PFSK-1 (cell line): ENCODE results near the gene CC2D2A.
A peak's percentile ranks its signal among the peaks of the same experiment; 100 is the strongest.

ENCODE experiments used
- FOXP2 ChIP-seq: optimal IDR thresholded peaks from 2 replicates; pipeline ENCODE3; 2011; ENCODE audit warnings: borderline replicate concordance, control low read depth, inconsistent platforms; ENCODE audit not compliant: insufficient read depth; ENCODE audit errors: extremely low read length, extremely low read depth
- POLR2AphosphoS5 ChIP-seq: IDR thresholded peaks from 2 replicates; pipeline ENCODE4 v1.6.1; 2012; ENCODE audit warnings: low read depth, mild to moderate bottlenecking, control low read depth, low read length, moderate library complexity
- SIN3A ChIP-seq: IDR thresholded peaks from 2 replicates; pipeline ENCODE4 v1.6.1; 2012; ENCODE audit warnings: mild to moderate bottlenecking, low read length, moderate library complexity, borderline replicate concordance; ENCODE audit not compliant: insufficient read depth
- TAF1 ChIP-seq: IDR thresholded peaks from 2 replicates; pipeline ENCODE4 v1.6.1; 2012; ENCODE audit warnings: low read length, control low read depth, borderline replicate concordance; ENCODE audit not compliant: insufficient read depth
- TF ChIP-seq, protein P1 (sequence below), 2 experiments: IDR thresholded peaks; 2 replicates each; pipeline versions ENCODE4 v1.6.1 to v1.8.0; 2011 to 2012; ENCODE audit warnings: low read depth in 2 of 2, low read length in 2 of 2, control low read depth in 1 of 2, inconsistent platforms in 1 of 2, mild to moderate bottlenecking in 1 of 2, moderate library complexity in 1 of 2; ENCODE audit not compliant: insufficient read depth in 1 of 2

The CC2D2A gene

GRCh38 chr4:15470128-15470475, 420 bp downstream of the CC2D2A start:
- TF ChIP-seq FOXP2 (no peak), SIN3A (no peak), POLR2AphosphoS5 (no peak), TAF1 (no peak)
- TF ChIP-seq, protein P1, sequence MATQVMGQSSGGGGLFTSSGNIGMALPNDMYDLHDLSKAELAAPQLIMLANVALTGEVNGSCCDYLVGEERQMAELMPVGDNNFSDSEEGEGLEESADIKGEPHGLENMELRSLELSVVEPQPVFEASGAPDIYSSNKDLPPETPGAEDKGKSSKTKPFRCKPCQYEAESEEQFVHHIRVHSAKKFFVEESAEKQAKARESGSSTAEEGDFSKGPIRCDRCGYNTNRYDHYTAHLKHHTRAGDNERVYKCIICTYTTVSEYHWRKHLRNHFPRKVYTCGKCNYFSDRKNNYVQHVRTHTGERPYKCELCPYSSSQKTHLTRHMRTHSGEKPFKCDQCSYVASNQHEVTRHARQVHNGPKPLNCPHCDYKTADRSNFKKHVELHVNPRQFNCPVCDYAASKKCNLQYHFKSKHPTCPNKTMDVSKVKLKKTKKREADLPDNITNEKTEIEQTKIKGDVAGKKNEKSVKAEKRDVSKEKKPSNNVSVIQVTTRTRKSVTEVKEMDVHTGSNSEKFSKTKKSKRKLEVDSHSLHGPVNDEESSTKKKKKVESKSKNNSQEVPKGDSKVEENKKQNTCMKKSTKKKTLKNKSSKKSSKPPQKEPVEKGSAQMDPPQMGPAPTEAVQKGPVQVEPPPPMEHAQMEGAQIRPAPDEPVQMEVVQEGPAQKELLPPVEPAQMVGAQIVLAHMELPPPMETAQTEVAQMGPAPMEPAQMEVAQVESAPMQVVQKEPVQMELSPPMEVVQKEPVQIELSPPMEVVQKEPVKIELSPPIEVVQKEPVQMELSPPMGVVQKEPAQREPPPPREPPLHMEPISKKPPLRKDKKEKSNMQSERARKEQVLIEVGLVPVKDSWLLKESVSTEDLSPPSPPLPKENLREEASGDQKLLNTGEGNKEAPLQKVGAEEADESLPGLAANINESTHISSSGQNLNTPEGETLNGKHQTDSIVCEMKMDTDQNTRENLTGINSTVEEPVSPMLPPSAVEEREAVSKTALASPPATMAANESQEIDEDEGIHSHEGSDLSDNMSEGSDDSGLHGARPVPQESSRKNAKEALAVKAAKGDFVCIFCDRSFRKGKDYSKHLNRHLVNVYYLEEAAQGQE (IDR thresholded peaks at IDR 0.05; ENCODE audit: insufficient read depth in 1 of 2, low read depth in 2 of 2, low read length in 2 of 2): no peak

GRCh38 chr4:15476396-15476795, 6.7 kb downstream of the CC2D2A start:
- TF ChIP-seq FOXP2: no peak

GRCh38 chr4:15478724-15479088, 9.0 kb downstream of the CC2D2A start:
- no peak for TF ChIP-seq POLR2AphosphoS5
- TF ChIP-seq TAF1: no peak
- TF ChIP-seq, protein P1 (IDR thresholded peaks at IDR 0.05; ENCODE audit: insufficient read depth in 1 of 2, low read depth in 2 of 2, low read length in 2 of 2): no peak

GRCh38 chr4:15479089-15479912, 9.6 kb downstream of the CC2D2A start:
- TF ChIP-seq SIN3A: 0 out of 2 replicates have a peak, but pooled peaks have one; percentile 12
- TF ChIP-seq, protein P1 (IDR thresholded peaks at IDR 0.05; ENCODE audit: insufficient read depth in 1 of 2, low read depth in 2 of 2, low read length in 2 of 2): no peak
- TF ChIP-seq TAF1: peak; percentile 84; the same call in 1 of the 2 replicates
- peak; percentile 66 for TF ChIP-seq POLR2AphosphoS5

- TF ChIP-seq POLR2AphosphoS5: no peak
These were observed 10.2 kb downstream of the CC2D2A start for GRCh38 chr4:15479913-15480185.

GRCh38 chr4:15481961-15482745, 12.5 kb downstream of the CC2D2A start:
- TF ChIP-seq FOXP2 (no peak), TAF1 (no peak), SIN3A (no peak), POLR2AphosphoS5 (no peak)
- TF ChIP-seq, protein P1 (IDR thresholded peaks at IDR 0.05; ENCODE audit: insufficient read depth in 1 of 2, low read depth in 2 of 2, low read length in 2 of 2): no peak
